Nephron progenitor cell (in vitro differentiated cells): Measurements from ENCODE around the gene DDX10.
"Not testable (repeated sequence)": the region's sequence is repeated elsewhere in the genome, so short reads cannot be mapped to it uniquely, and the experiment has no call there.

ENCODE experiments used
- DNase-seq: peaks from one replicate; pipeline ENCODE4 v3.0.0; 2021
- H3K27ac Mint-ChIP-seq: 2 replicates; pipeline ENCODE4 v1.8.0; 2021; ENCODE audit warnings: mild to moderate bottlenecking, moderate library complexity, mixed read lengths
- H3K27me3 Mint-ChIP-seq: 2 replicates; pipeline ENCODE4 v1.8.0; 2021; ENCODE audit warnings: mild to moderate bottlenecking, low read depth, mixed read lengths; ENCODE audit not compliant: poor library complexity
- H3K36me3 Mint-ChIP-seq: 2 replicates; pipeline ENCODE4 v1.8.0; 2021; ENCODE audit warnings: low read depth, mixed read lengths
- H3K4me1 Mint-ChIP-seq: 2 replicates; pipeline ENCODE4 v1.8.0; 2021; ENCODE audit warnings: mixed read lengths
- H3K4me3 Mint-ChIP-seq: 2 replicates; pipeline ENCODE4 v1.8.0; 2021; ENCODE audit warnings: mild to moderate bottlenecking, moderate library complexity, mixed read lengths
- H3K9me3 Mint-ChIP-seq: 2 replicates; pipeline ENCODE4 v1.8.0; 2021; ENCODE audit warnings: mild to moderate bottlenecking, moderate library complexity, mixed read lengths
- CTCF ChIP-seq: fragments of 200-600 bp; sonication (generic); IDR thresholded peaks from 2 replicates; pipeline ENCODE4 v1.5.0; 2021; ENCODE audit warnings: antibody characterized with exemption

DDX10 gene

GRCh38 chr11:108647701-108648527 is 17.0 kb upstream of the DDX10 start:
- Mint-ChIP-seq H3K27ac (no peak overlapping the region), H3K36me3 (no peaks in the 10 kb centered on the region), H3K27me3 (peaks cover 7% of the 10 kb centered on the region), H3K4me1 (no peaks in the 10 kb centered on the region), H3K9me3 (peaks cover 8% of the 10 kb centered on the region), H3K4me3 (no peak overlapping the region)
- DNase-seq: peak; percentile 61
- TF ChIP-seq CTCF: peak; percentile 88

GRCh38 chr11:108648528-108648885 is 16.4 kb upstream of the DDX10 start:
- H3K4me1 Mint-ChIP-seq: no peaks in the 10 kb centered on the region
- H3K36me3 Mint-ChIP-seq: no peaks in the 10 kb centered on the region
- DNase-seq: no peak
- TF ChIP-seq CTCF: peak; percentile 33
- peaks cover 13% of the 10 kb centered on the region for H3K9me3 Mint-ChIP-seq
- H3K4me3 Mint-ChIP-seq: no peak overlapping the region
- no peak overlapping the region for H3K27ac Mint-ChIP-seq
- H3K27me3 Mint-ChIP-seq: peaks cover 6% of the 10 kb centered on the region

GRCh38 chr11:108654100-108654499 is 10.8 kb upstream of the DDX10 start:
- not testable (repeated sequence) for H3K4me1 Mint-ChIP-seq, H3K27ac Mint-ChIP-seq, DNase-seq, H3K36me3 Mint-ChIP-seq, H3K4me3 Mint-ChIP-seq
- Mint-ChIP-seq H3K27me3 (peaks cover 14% of the 10 kb centered on the region), H3K9me3 (peaks cover 13% of the 10 kb centered on the region)

GRCh38 chr11:108654994-108655631 is 9.8 kb upstream of the DDX10 start:
- H3K4me3 Mint-ChIP-seq: no peak overlapping the region
- no peaks in the 10 kb centered on the region for H3K4me1 Mint-ChIP-seq
- peaks cover 13% of the 10 kb centered on the region for H3K9me3 Mint-ChIP-seq
- H3K27ac Mint-ChIP-seq: no peak overlapping the region
- peak; percentile 55 for TF ChIP-seq CTCF
- peak; percentile 33 for DNase-seq
- peaks cover 10% of the 10 kb centered on the region for H3K27me3 Mint-ChIP-seq
- H3K36me3 Mint-ChIP-seq: no peaks in the 10 kb centered on the region

GRCh38 chr11:108662700-108663099 is 2.2 kb upstream of the DDX10 start:
- H3K9me3 Mint-ChIP-seq: no peaks in the 10 kb centered on the region
- no peak overlapping the region for H3K4me3 Mint-ChIP-seq
- H3K4me1 Mint-ChIP-seq: peaks cover 26% of the 10 kb centered on the region
- peaks cover 8% of the 10 kb centered on the region for H3K36me3 Mint-ChIP-seq
- H3K27me3 Mint-ChIP-seq: peaks cover 7% of the 10 kb centered on the region
- no peak for TF ChIP-seq CTCF
- no peak overlapping the region for H3K27ac Mint-ChIP-seq
- no peak for DNase-seq

GRCh38 chr11:108663154-108663877 is 1.6 kb upstream of the DDX10 start:
- no peak overlapping the region for H3K27ac Mint-ChIP-seq
- no peak for DNase-seq
- no peak for TF ChIP-seq CTCF
- peaks cover 4% of the 10 kb centered on the region for H3K27me3 Mint-ChIP-seq
- no peaks in the 10 kb centered on the region for H3K9me3 Mint-ChIP-seq
- H3K4me3 Mint-ChIP-seq: no peak overlapping the region
- H3K4me1 Mint-ChIP-seq: peaks cover 30% of the 10 kb centered on the region
- H3K36me3 Mint-ChIP-seq: peaks cover 12% of the 10 kb centered on the region
